Loucy (cell line): ENCODE results near the gene CHST11.

Experiments
- H2AFZ ChIP-seq: fragments of 200-600 bp; sonication (generic); 2 replicates; pipeline ENCODE4 v1.6.0; 2016; ENCODE audit warnings: antibody characterized with exemption, mild to moderate bottlenecking, low read length, moderate library complexity
- H3F3A ChIP-seq: fragments of 200-600 bp; 2 replicates; pipeline ENCODE4 v1.6.0; 2016; ENCODE audit warnings: antibody characterized with exemption, low read depth, mild to moderate bottlenecking
- H3K27me3 ChIP-seq: fragments of 200-600 bp; sonication (generic); 2 replicates; pipeline ENCODE4 v1.6.1; 2014; ENCODE audit warnings: low read length, mild to moderate bottlenecking; ENCODE audit not compliant: insufficient read depth, poor library complexity, severe bottlenecking
- H3K36me3 ChIP-seq: fragments of 200-600 bp; sonication (generic); 2 replicates; pipeline ENCODE4 v1.6.1; 2016; ENCODE audit warnings: low read length; ENCODE audit not compliant: insufficient read depth
- H3K4me1 ChIP-seq: fragments of 200-600 bp; sonication (generic); 2 replicates; pipeline ENCODE4 v1.5.1; 2014; ENCODE audit warnings: low read length, mild to moderate bottlenecking; ENCODE audit not compliant: insufficient read depth, poor library complexity, severe bottlenecking
- H3K4me2 ChIP-seq: fragments of 200-600 bp; sonication (generic); 2 replicates; pipeline ENCODE4 v1.6.0; 2014; ENCODE audit warnings: antibody characterized with exemption, low read length, low read depth, mild to moderate bottlenecking; ENCODE audit not compliant: poor library complexity, severe bottlenecking
- H3K4me3 ChIP-seq: fragments of 200-600 bp; sonication (generic); 2 replicates; pipeline ENCODE4 v1.5.1; 2014; ENCODE audit warnings: low read length, mild to moderate bottlenecking, mixed read lengths; ENCODE audit not compliant: poor library complexity, severe bottlenecking
- H3K79me2 ChIP-seq: fragments of 200-600 bp; sonication (generic); 2 replicates; pipeline ENCODE4 v1.6.1; 2014; ENCODE audit warnings: low read length; ENCODE audit not compliant: insufficient read depth
- H3K9ac ChIP-seq: fragments of 200-600 bp; sonication (generic); 2 replicates; pipeline ENCODE4 v1.6.0; 2014; ENCODE audit warnings: mild to moderate bottlenecking, low read depth, low read length, moderate library complexity; ENCODE audit not compliant: poor library complexity, severe bottlenecking
- H3K9me2 ChIP-seq: fragments of 200-600 bp; sonication (generic); replicated peaks from 2 replicates; pipeline ENCODE4 v1.6.1; 2016; ENCODE audit warnings: low read depth, low read length, mixed read lengths
- H3K9me3 ChIP-seq: fragments of 200-600 bp; sonication (generic); 2 replicates; pipeline ENCODE4 v1.6.1; 2014; ENCODE audit warnings: mild to moderate bottlenecking, antibody characterized with exemption, low read length, low read depth; ENCODE audit not compliant: insufficient read depth
- H4K20me1 ChIP-seq: fragments of 200-600 bp; sonication (generic); 2 replicates; pipeline ENCODE4 v1.6.0; 2014; ENCODE audit warnings: antibody characterized with exemption, low read length, mild to moderate bottlenecking; ENCODE audit not compliant: insufficient read depth, poor library complexity, severe bottlenecking
- CTCF ChIP-seq: fragments of 200-600 bp; sonication (generic); conservative IDR thresholded peaks from 2 replicates; pipeline ENCODE4 v1.5.1; 2014; ENCODE audit warnings: mild to moderate bottlenecking, antibody characterized with exemption, low read length
- EZH2phosphoT487 ChIP-seq: fragments of 200-600 bp; IDR thresholded peaks from 2 replicates; pipeline ENCODE4 v1.6.1; 2018; ENCODE audit warnings: antibody characterized with exemption, mild to moderate bottlenecking, moderate library complexity, borderline replicate concordance

The CHST11 gene

GRCh38 chr12:104708891-104709290 is 252.1 kb downstream of the CHST11 start:
- H3K79me2 ChIP-seq = peaks cover 97% of the 10 kb centered on the region
- H3F3A ChIP-seq = no peaks in the 10 kb centered on the region
- H2AFZ ChIP-seq = no peak overlapping the region
- H3K36me3 ChIP-seq = peaks cover 74% of the 10 kb centered on the region
- no peak overlapping the region for H3K4me3 ChIP-seq
- TF ChIP-seq EZH2phosphoT487 (no peak), CTCF (no peak)
- H3K9ac ChIP-seq = no peak overlapping the region
- peaks cover 76% of the 10 kb centered on the region for H4K20me1 ChIP-seq
- peaks cover 4% of the 10 kb centered on the region for H3K4me1 ChIP-seq
- no peak overlapping the region for H3K4me2 ChIP-seq
- H3K27me3 ChIP-seq = no peaks in the 10 kb centered on the region
- no peaks in the 10 kb centered on the region for H3K9me3 ChIP-seq
- H3K9me2 ChIP-seq = no peaks in the 10 kb centered on the region

- Histone ChIP-seq H3K79me2 (peaks cover 97% of the 10 kb centered on the region), H3K4me2 (no peak overlapping the region), H3K4me3 (no peak overlapping the region), H3F3A (no peaks in the 10 kb centered on the region), H4K20me1 (peaks cover 76% of the 10 kb centered on the region), H3K9me2 (no peaks in the 10 kb centered on the region), H3K27me3 (no peaks in the 10 kb centered on the region), H3K4me1 (peaks cover 13% of the 10 kb centered on the region), H3K9ac (no peak overlapping the region), H3K9me3 (no peaks in the 10 kb centered on the region), H2AFZ (no peak overlapping the region), H3K36me3 (peaks cover 77% of the 10 kb centered on the region)
- TF ChIP-seq CTCF (no peak), EZH2phosphoT487 (no peak)
These were observed 253.1 kb downstream of the CHST11 start for GRCh38 chr12:104709692-104710435.

GRCh38 chr12:104710940-104711689 is 254.4 kb downstream of the CHST11 start:
- no peaks in the 10 kb centered on the region for H3F3A ChIP-seq
- no peaks in the 10 kb centered on the region for H3K27me3 ChIP-seq
- peaks cover 71% of the 10 kb centered on the region for H3K36me3 ChIP-seq
- no peak overlapping the region for H3K9ac ChIP-seq
- TF ChIP-seq CTCF (no peak), EZH2phosphoT487 (no peak)
- no peak overlapping the region for H3K4me2 ChIP-seq
- H3K4me3 ChIP-seq = no peak overlapping the region
- H4K20me1 ChIP-seq = peaks cover 83% of the 10 kb centered on the region
- no peaks in the 10 kb centered on the region for H3K9me2 ChIP-seq
- H3K79me2 ChIP-seq = peaks cover 98% of the 10 kb centered on the region
- H3K4me1 ChIP-seq = peaks cover 25% of the 10 kb centered on the region
- H2AFZ ChIP-seq = no peak overlapping the region
- no peaks in the 10 kb centered on the region for H3K9me3 ChIP-seq
